ENCODE data around the gene TUBB1. TPM values are rescaled to one million over a fixed set of nuclear protein-coding genes. Genes with fewer than 3 reads are reported as not detected.
"Not testable (repeated sequence)": the region's sequence is repeated elsewhere in the genome, so short reads cannot be mapped to it uniquely, and the experiment has no call there.

TUBB1 gene
- total RNA-seq, 1 donor from 2014 or later = not detected

- H3K9ac ChIP-seq = peak within 1 kb of the TSS; percentile 5
- no peak within 1 kb of the TSS for H3K27ac ChIP-seq
Measured at GRCh38 chr20:58980711-58981627, 38.3 kb upstream of the TUBB1 start, which contains the start of gene NELFCD. TSS of gene NELFCD (plus strand) at chr20:58981256. CDS start at chr20:58981310, 54 bp downstream.

GRCh38 chr20:58981628-58982364 lies 37.4 kb upstream of the TUBB1 start:
- Histone ChIP-seq H3K9ac (peak overlapping the region; percentile 5), H3K4me3 (peak overlapping the region; percentile 69), H3K27ac (no peak overlapping the region), H3K27me3 (peaks cover 16% of the 10 kb centered on the region), H3K4me2 (peak overlapping the region; percentile 81), H2AFZ (replicated peaks) (peak overlapping the region; percentile 19), H3K79me2 (ENCODE audit: low read depth) (peaks cover 44% of the 10 kb centered on the region), H3K9me3 (ENCODE audit: low read depth) (no peaks in the 10 kb centered on the region), H3K4me1 (no peaks in the 10 kb centered on the region), H3F3A (ENCODE audit: low read depth) (peaks cover 23% of the 10 kb centered on the region), H4K20me1 (ENCODE audit: low read depth) (peaks cover 23% of the 10 kb centered on the region), H3K36me3 (no peaks in the 10 kb centered on the region)
- Mint-ChIP-seq H3K27me3 (ENCODE audit: insufficient read depth, low read depth) (peaks cover 7% of the 10 kb centered on the region), H3K9me3 (peaks cover 4% of the 10 kb centered on the region), H3K4me3 (peak overlapping the region; percentile 95), H3K27ac (peak overlapping the region; percentile 73), H3K4me1 (peaks cover 22% of the 10 kb centered on the region), H3K36me3 (peaks cover 3% of the 10 kb centered on the region)
- DNase-seq (ENCODE audit: low spot score) = no peak
- TF ChIP-seq EZH2 (IDR thresholded peaks at IDR 0.05) (no peak), EZH2phosphoT487 (IDR thresholded peaks at IDR 0.05) (no peak), CTCF (IDR thresholded peaks at IDR 0.05) (no peak)

More at GRCh38 chr20:58980711-58981627, 38.3 kb upstream of the TUBB1 start, which contains the start of gene NELFCD:
- TF ChIP-seq CTCF (IDR thresholded peaks at IDR 0.05) (no peak), EZH2phosphoT487 (IDR thresholded peaks at IDR 0.05) (no peak), EZH2 (IDR thresholded peaks at IDR 0.05) (no peak)
- peak; percentile 95 for DNase-seq (ENCODE audit: low spot score)
- H2AFZ ChIP-seq (replicated peaks) = peak within 1 kb of the TSS; percentile 19
- peaks cover 22% of the 10 kb centered on the region for H3K4me1 Mint-ChIP-seq
- H3K27ac Mint-ChIP-seq = peak within 1 kb of the TSS; percentile 73
- peaks cover 44% of the 10 kb centered on the region for H3K79me2 ChIP-seq (ENCODE audit: low read depth)
- peaks cover 2% of the 10 kb centered on the region for H3K36me3 Mint-ChIP-seq
- H3F3A ChIP-seq (ENCODE audit: low read depth) = peaks cover 23% of the 10 kb centered on the region
- H3K27me3 ChIP-seq = peaks cover 22% of the 10 kb centered on the region
- no peaks in the 10 kb centered on the region for H3K9me3 ChIP-seq (ENCODE audit: low read depth)
- peaks cover 7% of the 10 kb centered on the region for H3K27me3 Mint-ChIP-seq (ENCODE audit: insufficient read depth, low read depth)
- H3K4me3 Mint-ChIP-seq = peak within 1 kb of the TSS; percentile 95
- H3K9me3 Mint-ChIP-seq = peaks cover 6% of the 10 kb centered on the region
- no peaks in the 10 kb centered on the region for H3K36me3 ChIP-seq
- peak within 1 kb of the TSS; percentile 69 for H3K4me3 ChIP-seq
- H4K20me1 ChIP-seq (ENCODE audit: low read depth) = peaks cover 19% of the 10 kb centered on the region
- no peaks in the 10 kb centered on the region for H3K4me1 ChIP-seq
- peak within 1 kb of the TSS; percentile 81 for H3K4me2 ChIP-seq

GRCh38 chr20:58982406-58983114 lies 36.7 kb upstream of the TUBB1 start:
- Histone ChIP-seq H3K27ac (no peak overlapping the region), H3K79me2 (ENCODE audit: low read depth) (peaks cover 44% of the 10 kb centered on the region), H3K4me3 (peak overlapping the region; percentile 69), H3F3A (ENCODE audit: low read depth) (peaks cover 23% of the 10 kb centered on the region), H3K9me3 (ENCODE audit: low read depth) (no peaks in the 10 kb centered on the region), H3K36me3 (no peaks in the 10 kb centered on the region), H3K9ac (no peak overlapping the region), H3K4me2 (peak overlapping the region; percentile 81), H3K27me3 (peaks cover 16% of the 10 kb centered on the region), H3K4me1 (no peaks in the 10 kb centered on the region), H2AFZ (replicated peaks) (no peak overlapping the region), H4K20me1 (ENCODE audit: low read depth) (peaks cover 23% of the 10 kb centered on the region)
- TF ChIP-seq EZH2 (IDR thresholded peaks at IDR 0.05) (no peak), EZH2phosphoT487 (IDR thresholded peaks at IDR 0.05) (no peak), CTCF (IDR thresholded peaks at IDR 0.05) (no peak)
- Mint-ChIP-seq H3K27me3 (ENCODE audit: insufficient read depth, low read depth) (peaks cover 7% of the 10 kb centered on the region), H3K36me3 (peaks cover 10% of the 10 kb centered on the region), H3K4me3 (peak overlapping the region; percentile 95), H3K9me3 (peaks cover 3% of the 10 kb centered on the region), H3K4me1 (peaks cover 22% of the 10 kb centered on the region), H3K27ac (no peak overlapping the region)
- DNase-seq (ENCODE audit: low spot score) = no peak

GRCh38 chr20:58983115-58983468 lies 36.1 kb upstream of the TUBB1 start:
- not testable (repeated sequence) for H3K27me3 Mint-ChIP-seq (ENCODE audit: insufficient read depth, low read depth); DNase-seq (ENCODE audit: low spot score); H3K9ac ChIP-seq; H3K9me3 Mint-ChIP-seq; H3K27ac ChIP-seq; H3K36me3 ChIP-seq; H3K9me3 ChIP-seq (ENCODE audit: low read depth); H3K27ac Mint-ChIP-seq; H2AFZ ChIP-seq (replicated peaks); H3K4me3 Mint-ChIP-seq; H3K4me1 ChIP-seq; H3K4me3 ChIP-seq; H3K4me2 ChIP-seq
- Histone ChIP-seq H3F3A (ENCODE audit: low read depth) (peaks cover 19% of the 10 kb centered on the region), H4K20me1 (ENCODE audit: low read depth) (peaks cover 27% of the 10 kb centered on the region), H3K27me3 (peaks cover 16% of the 10 kb centered on the region), H3K79me2 (ENCODE audit: low read depth) (peaks cover 44% of the 10 kb centered on the region)
- peaks cover 22% of the 10 kb centered on the region for H3K4me1 Mint-ChIP-seq
- H3K36me3 Mint-ChIP-seq = peaks cover 16% of the 10 kb centered on the region
